GM21529 (cell line): ENCODE results near the gene RWDD4.
"Not testable (repeated sequence)": the region's sequence is repeated elsewhere in the genome, so short reads cannot be mapped to it uniquely, and the experiment has no call there.

Source experiments
- ATAC-seq: cut with Tn5 transposase; IDR thresholded peaks from one replicate; pipeline ENCODE4 v1.9.1; 2021; ENCODE audit not compliant: unreplicated experiment

Gene RWDD4

DNA sequence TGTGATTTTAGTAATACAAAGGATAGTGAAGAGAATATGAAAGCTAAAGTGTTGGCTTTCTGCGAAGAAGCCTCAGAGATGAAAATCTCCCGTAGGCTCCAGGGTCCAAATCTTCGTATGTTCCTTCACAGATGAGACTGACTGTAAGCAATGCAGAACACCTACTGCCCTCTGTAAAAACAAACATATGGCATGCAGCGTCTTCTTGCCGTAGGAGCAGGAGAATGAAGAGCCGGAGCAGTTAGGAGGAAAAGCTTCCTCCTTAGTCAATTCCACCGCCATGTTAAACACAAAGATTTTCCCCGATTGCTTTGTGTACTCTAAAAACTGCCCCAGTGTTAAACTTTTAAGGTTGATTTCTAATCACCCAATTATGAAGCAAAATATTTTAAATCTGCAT lies 22.5 kb downstream of the RWDD4 start:
- ATAC-seq: no peak

- ATAC-seq: no peak
Measured at GRCh38 chr4:183635741-183636140, 23.2 kb downstream of the RWDD4 start.

GRCh38 chr4:183635321-183635720 lies 23.7 kb downstream of the RWDD4 start:
- ATAC-seq: no peak

DNA sequence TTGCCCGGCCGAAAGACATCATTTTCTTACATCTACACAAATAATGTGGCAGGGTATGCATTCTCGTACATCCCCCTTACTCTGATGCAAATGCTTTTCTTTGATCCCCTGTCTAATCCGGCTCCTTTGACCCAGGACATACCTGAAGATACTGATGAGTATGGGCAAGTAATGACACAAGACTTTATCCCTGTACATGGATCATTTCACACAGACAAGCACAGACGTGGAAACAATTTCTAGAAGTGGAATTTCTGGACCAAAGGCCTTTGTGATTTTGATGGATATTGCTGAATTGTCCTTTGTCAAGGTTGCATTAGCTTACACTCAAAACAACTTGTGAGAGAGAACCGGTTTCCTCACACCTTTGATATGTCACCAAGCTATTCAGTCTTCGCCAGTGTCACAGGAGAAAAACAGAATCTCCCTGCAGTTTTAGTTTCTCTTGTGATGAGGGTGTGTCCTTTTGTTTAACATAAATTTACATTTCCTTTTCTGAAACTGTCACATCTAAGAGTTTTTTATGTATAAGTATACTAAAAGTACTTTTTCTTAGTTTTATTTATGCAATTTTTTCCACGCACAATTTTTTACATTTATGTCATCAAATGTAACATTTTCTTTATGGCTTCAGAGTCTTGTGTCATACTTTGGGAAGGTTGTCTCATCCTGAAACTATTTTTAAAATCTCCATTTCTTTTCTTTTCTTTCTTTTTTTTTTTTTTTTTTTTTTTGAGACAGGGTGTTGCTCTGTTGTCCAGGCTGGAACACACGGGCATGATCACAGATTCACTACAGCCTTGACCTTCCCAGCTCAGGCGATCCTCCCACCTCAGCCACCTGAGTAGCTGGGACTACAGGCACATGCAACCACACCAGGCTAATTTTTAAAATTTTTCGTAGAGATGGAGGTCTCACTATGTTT lies 25.2 kb downstream of the RWDD4 start:
- no peak for ATAC-seq

DNA sequence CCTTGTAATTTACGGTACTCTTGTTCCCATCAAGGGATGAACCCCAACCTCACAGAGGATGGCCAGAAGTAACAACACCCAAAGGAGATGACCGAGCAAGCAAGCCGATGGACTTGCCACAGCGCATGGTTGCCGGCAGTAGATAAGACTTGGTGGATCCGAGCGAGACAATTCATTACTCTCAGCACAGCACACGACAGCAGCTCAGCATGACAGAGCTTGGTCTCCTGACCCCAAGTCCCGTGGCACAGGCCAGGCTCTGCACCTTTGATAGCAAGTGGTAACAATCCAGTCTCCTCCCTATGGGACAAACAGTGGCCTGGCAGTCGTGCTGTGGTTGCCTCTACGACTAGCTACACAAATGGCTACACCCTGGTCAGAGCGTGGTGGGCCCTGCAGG lies 26.3 kb downstream of the RWDD4 start:
- no peak for ATAC-seq

DNA sequence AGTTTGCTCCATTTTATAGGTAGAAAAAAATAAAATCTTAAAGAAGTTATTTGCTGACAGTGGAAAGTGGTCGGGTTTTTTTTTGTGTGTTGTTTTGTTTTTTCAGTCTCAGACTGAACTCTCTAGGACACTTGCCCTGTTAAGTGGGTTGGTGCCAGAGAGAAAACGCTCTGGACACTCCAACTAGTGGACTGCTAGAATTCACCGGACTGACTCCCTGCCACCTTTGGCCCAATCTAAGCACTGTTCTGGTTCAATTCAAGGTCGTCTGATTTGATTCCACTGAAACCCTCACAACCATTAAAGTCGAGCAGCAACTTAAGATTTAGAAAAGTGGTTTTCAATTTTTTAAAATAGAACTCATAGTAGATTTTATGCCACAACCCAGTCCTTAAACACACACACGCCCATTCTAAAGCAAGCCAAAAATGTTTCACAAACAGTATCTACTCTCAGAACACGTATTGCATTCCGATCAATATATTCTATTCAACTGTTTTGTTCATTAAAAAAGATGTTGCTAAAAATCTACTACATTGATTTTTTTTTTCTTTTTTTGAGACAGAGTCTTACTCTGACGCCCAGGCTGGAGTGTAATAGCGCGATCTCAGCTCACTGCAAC lies 27.3 kb downstream of the RWDD4 start:
- no peak for ATAC-seq

DNA sequence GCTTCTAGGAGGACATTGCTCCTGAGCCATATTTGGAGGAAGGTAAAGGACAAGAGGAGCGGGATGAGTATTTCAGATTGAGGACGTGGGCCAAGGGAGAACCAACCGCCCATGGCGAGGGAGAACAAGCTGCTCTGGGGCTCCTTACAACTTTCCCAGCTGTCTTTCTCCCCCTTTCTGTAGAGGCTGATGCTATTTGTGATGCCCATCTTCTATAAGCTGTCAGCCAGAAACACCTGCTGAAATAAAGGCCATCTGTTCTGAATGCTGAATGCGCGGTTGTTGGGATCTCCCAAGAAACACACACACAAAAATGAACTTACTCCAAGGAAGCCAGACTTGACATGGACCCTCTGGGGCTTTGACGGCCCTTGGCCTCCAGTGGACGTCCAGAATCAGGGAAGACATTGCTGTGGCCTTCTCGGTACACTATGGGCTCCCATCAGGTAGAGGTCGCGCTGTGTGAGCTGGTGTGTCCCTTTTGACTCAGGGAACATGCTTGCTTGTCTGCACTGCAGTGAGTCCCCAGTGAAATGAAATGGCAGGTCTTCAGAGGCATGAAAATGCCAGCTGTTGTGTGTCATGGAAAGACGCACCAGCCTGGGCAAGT lies 30.9 kb downstream of the RWDD4 start:
- no peak for ATAC-seq

DNA sequence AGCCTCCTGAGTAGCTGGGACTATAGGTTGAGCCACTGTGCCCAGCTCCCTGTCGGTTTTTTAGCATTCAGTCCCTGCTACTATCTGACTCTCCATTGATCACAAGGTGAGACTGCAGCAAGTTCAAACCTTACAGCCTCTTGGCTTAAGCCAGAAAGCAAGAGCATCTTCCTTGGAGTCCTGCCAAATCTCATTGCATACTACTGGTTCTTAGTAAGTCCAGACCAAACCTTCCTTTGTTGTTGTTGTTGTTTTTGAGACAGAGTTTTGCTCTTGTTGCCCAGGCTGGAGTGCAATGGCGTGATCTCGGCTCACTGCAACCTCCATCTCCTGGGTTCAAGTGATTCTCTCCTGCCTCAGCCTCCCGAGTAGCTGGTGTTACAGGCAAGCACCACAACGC lies 31.7 kb downstream of the RWDD4 start:
- ATAC-seq: not testable (repeated sequence)

DNA sequence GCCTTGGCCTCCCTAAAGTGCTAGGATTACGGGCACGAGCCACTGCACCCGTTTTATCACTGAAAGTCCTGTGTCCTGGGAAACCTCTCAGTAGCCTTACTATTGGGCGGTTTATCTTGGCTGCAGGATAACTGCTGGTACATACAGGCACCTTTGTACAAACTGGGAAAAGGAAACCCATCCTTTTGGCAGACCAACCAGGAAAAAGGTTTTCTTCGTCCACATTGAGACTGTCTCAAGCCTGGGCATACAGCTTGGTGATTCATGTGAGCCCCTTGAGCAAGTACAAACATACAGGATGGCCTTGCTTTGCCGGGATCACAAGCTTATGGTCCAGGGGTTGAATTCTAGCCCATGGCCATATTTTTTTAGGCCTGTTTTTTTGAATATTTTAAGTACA lies 32.8 kb downstream of the RWDD4 start:
- no peak for ATAC-seq

DNA sequence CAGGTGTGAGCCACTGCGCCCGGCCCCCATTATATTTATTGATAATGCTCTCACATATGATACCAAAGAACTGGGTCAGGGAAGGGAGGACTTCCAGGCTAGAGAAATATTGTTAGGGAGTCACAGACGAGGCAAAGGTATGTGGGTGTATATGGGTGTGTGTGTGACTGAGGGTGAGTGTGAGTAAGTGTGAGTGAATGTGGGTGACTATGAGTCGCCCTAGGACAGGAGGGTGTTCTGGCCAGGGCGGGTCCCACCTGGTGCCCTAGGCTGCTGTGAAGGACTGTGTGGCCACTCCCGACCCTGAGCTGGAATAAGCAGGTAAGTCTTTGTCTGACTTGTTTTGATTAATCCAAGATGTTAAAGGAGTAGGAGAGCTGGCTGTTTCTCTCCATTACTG lies 34.4 kb downstream of the RWDD4 start:
- ATAC-seq: no peak

DNA sequence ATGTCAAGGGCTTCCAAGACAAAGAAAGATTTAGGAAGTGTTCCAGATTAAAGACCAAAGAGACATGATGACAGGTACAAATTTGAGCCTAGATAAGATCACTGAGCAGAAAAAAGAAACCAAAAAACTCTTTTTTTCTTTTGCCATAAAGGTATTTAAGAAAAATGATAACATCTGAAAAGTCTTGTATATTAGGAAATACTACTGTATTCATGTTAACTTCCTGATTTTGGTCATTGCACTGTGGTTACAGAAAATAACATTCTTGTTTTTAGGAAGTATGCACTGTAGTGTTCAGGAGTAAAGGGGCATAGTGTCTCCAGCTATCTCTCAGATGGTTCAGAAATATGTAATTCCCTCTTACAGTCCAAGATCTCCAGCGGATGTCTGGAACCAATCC lies 37.1 kb downstream of the RWDD4 start:
- no peak for ATAC-seq

DNA sequence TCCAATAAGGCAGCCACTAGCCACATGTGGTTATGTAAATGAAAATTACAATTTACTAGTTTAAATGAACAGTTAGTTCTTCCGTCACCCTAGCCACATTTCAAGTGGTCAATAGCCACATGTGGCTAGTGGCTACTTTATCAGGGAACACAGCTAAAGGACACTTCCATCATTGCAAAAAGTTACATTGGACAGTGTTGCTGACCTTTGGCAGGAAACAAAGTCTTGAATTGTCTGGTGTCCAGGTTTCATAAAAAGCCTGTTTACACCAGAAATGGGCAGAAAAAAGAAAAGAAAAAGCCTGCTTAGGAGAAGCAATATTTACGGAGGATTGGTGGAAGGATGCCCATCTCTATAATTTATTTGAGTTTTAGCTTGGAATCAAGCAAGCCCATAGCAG lies 38.6 kb downstream of the RWDD4 start:
- no peak for ATAC-seq

GRCh38 chr4:183618681-183619080 lies 40.3 kb downstream of the RWDD4 start:
- no peak for ATAC-seq

DNA sequence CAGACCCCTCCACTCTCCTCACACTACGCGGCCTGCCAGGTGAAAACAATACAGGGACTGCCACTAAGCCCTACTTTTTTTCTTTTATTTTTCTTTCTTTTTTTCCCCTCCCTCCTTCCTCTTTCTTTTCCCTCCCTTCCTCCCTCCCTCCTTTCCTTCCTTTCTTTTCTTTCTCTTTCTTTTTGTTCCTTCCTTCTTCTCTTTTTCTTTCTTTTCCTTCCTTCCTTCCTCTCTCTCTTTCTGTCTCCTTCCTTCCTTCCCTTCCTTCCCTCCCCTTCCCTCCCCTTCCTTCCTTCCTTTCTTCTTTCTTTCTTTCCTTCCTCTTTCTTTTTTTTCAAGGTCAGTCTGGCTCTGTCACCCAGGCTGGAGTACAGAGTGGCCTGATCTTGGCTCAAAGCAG lies 41.9 kb downstream of the RWDD4 start:
- ATAC-seq: no peak

- ATAC-seq: no peak
Measured at GRCh38 chr4:183612329-183613250, 46.4 kb downstream of the RWDD4 start.

DNA sequence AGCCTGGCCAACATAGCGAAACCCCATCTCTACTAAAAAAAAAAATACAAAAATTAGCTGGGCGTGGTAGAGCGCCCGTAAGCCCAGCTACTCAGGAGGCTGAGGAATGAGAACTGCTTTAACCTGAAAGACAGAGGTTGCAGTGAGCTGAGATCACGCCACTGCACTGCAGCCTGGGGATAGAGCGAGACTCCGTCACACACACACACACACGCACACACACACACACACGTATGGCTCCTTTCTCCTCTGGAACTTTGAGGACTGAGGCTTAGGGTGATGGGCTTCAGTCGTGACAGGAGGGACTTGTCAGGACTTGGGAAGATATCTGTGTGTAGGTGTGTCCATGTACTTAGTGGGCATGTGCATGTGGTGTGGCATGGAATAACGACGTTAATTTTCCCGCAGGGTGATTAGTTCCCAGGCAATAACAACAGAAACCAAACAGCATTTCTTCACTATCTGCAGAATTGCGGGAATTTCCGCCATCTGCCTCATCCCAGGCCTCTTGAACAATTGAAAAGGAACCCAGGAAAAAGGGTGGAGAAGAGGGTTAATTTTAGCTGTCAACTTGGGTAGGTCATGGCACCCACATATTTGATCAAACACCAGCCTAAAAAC lies 47.7 kb downstream of the RWDD4 start:
- ATAC-seq: no peak

GRCh38 chr4:183610613-183611012 lies 48.4 kb downstream of the RWDD4 start:
- ATAC-seq: no peak

GRCh38 chr4:183610033-183610432 lies 49.0 kb downstream of the RWDD4 start:
- no peak for ATAC-seq

DNA sequence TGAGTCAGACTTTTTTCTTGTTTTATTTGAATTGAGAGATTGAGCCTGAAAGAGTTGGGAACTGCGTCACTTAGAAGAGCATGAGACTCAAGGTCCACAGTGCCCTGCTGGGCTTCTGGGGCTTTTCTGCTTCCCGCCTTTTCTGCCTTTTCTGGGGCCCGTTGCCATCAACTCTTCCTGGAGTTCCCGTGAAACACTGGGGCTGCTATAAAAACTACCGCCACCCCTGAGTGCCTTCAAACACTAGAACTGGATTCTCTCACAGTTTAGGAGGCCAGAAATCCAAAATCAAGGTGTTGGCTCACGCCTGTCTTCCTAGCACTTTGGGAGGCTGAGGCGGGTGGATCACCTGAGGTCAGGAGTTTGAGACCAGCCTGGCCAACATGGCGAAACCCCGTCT lies 49.8 kb downstream of the RWDD4 start:
- no peak for ATAC-seq

DNA sequence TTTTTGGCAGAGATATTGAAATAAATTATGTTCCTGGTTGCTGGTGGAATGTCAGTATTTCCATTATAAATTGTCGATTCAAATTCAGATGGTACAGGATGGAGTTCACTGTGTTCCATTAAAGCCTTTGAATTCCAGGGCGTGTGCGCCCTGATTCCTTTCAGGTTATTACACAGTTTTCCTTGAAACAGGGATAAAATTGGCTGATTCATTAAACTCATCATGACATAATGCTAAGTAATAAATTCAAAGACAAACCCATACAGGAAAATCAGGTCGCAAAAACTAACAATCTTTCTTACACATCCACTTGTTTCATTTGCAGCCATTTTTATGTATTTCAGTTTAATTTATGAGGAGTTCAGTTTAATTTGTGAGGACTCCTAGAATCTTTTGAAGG lies 51.1 kb downstream of the RWDD4 start:
- ATAC-seq: no peak
